ENCODE measurements around the gene OR52R1.
"Not testable (repeated sequence)": the region's sequence is repeated elsewhere in the genome, so short reads cannot be mapped to it uniquely, and the experiment has no call there.

OR52R1 gene

DNA sequence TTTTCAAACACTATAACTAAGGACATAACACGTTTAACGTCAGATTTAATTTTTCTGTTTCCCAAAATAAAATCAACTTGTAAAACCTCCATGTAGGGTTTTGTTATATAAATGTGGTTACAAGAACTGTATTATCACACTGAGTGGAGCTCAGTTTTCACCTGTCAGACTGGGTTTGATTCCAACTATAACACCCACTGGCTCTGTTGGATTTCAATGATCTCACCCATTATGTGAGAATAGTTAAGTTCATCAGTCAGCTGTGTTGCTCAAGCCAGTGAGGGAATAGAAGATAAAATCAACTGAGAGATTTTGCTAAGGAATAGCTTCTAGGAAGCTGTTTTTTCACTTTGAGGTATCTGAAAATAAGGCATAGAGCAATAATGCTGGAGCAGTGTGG is 5.1 kb upstream of the OR52R1 start:
- Histone ChIP-seq H3K27ac (replicated peaks) (no peak overlapping the region), H3K27me3 (ENCODE audit: insufficient read depth, poor library complexity, severe bottlenecking) (peaks cover 2% of the 10 kb centered on the region), H3K4me3 (replicated peaks; ENCODE audit: insufficient read depth, low read length) (no peak overlapping the region)
- TF ChIP-seq, protein P1, sequence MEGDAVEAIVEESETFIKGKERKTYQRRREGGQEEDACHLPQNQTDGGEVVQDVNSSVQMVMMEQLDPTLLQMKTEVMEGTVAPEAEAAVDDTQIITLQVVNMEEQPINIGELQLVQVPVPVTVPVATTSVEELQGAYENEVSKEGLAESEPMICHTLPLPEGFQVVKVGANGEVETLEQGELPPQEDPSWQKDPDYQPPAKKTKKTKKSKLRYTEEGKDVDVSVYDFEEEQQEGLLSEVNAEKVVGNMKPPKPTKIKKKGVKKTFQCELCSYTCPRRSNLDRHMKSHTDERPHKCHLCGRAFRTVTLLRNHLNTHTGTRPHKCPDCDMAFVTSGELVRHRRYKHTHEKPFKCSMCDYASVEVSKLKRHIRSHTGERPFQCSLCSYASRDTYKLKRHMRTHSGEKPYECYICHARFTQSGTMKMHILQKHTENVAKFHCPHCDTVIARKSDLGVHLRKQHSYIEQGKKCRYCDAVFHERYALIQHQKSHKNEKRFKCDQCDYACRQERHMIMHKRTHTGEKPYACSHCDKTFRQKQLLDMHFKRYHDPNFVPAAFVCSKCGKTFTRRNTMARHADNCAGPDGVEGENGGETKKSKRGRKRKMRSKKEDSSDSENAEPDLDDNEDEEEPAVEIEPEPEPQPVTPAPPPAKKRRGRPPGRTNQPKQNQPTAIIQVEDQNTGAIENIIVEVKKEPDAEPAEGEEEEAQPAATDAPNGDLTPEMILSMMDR (IDR thresholded peaks at IDR 0.05; ENCODE audit: insufficient read depth, low read length), result no peak
- TF ChIP-seq POLR2AphosphoS5 (IDR thresholded peaks at IDR 0.05; ENCODE audit: low read depth) (no peak), GABPA (IDR thresholded peaks at IDR 0.05; ENCODE audit: low read depth) (no peak), SPI1 (IDR thresholded peaks at IDR 0.05; ENCODE audit: borderline replicate concordance, low read depth) (no peak)
- TF ChIP-seq, protein P2, sequence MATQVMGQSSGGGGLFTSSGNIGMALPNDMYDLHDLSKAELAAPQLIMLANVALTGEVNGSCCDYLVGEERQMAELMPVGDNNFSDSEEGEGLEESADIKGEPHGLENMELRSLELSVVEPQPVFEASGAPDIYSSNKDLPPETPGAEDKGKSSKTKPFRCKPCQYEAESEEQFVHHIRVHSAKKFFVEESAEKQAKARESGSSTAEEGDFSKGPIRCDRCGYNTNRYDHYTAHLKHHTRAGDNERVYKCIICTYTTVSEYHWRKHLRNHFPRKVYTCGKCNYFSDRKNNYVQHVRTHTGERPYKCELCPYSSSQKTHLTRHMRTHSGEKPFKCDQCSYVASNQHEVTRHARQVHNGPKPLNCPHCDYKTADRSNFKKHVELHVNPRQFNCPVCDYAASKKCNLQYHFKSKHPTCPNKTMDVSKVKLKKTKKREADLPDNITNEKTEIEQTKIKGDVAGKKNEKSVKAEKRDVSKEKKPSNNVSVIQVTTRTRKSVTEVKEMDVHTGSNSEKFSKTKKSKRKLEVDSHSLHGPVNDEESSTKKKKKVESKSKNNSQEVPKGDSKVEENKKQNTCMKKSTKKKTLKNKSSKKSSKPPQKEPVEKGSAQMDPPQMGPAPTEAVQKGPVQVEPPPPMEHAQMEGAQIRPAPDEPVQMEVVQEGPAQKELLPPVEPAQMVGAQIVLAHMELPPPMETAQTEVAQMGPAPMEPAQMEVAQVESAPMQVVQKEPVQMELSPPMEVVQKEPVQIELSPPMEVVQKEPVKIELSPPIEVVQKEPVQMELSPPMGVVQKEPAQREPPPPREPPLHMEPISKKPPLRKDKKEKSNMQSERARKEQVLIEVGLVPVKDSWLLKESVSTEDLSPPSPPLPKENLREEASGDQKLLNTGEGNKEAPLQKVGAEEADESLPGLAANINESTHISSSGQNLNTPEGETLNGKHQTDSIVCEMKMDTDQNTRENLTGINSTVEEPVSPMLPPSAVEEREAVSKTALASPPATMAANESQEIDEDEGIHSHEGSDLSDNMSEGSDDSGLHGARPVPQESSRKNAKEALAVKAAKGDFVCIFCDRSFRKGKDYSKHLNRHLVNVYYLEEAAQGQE (IDR thresholded peaks at IDR 0.05; ENCODE audit: insufficient replicate concordance, low read depth), result no peak
- DNase-seq (ENCODE audit: low read depth in 1 of 2, low spot score in 1 of 2), result no peak

DNA sequence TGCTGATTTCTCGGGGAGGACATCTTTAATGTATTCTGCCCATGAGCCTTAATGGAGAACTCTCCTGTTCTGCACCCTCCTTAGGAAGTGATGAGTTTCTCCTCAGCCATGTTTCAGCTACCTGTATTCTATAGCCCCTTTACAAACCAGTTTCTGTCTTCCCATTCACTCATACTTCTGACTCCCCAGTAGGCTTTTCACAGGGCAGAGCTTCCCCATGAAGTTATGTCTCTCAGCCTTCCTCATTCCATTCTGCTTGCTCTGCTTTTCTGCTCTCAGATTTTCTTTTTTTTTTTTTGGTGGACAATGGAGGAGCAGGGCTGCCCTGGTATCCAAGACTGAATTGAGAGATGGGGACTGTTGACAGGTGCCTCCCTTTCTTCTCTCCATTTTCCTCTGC is 4.3 kb upstream of the OR52R1 start:
- H3K27ac ChIP-seq (replicated peaks), result no peak overlapping the region
- H3K4me3 ChIP-seq (replicated peaks; ENCODE audit: insufficient read depth, low read length), result no peak overlapping the region
- no peak for DNase-seq (ENCODE audit: low read depth in 1 of 2, low spot score in 1 of 2)
- TF ChIP-seq, protein P1 (IDR thresholded peaks at IDR 0.05; ENCODE audit: insufficient read depth, low read length), result no peak
- no peak for TF ChIP-seq GABPA (IDR thresholded peaks at IDR 0.05; ENCODE audit: low read depth)
- no peak for TF ChIP-seq POLR2AphosphoS5 (IDR thresholded peaks at IDR 0.05; ENCODE audit: low read depth)
- H3K27me3 ChIP-seq (ENCODE audit: insufficient read depth, poor library complexity, severe bottlenecking), result no peaks in the 10 kb centered on the region

DNA sequence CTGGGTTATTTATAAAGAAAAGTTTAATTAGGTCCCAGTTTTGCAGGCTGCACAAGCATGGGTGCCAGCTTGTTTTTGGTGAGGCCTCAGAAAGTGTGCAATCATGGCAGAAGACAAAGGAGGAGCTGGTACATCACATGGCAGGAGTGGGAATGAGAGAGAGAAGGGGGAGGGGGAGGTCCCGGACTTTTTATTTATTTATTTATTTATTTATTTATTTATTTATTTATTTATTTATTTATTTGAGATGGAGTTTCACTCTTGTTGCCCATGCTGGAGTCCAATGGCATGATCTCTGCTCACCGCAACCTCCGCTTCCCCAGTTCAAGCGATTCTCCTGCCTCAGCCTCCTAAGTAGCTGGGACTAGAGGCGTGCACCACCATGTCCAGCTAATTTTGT is 2.9 kb downstream of the OR52R1 start:
- not testable (repeated sequence) for H3K27ac ChIP-seq (replicated peaks); H3K27me3 ChIP-seq (ENCODE audit: insufficient read depth, poor library complexity, severe bottlenecking); H3K4me3 ChIP-seq (replicated peaks; ENCODE audit: insufficient read depth, low read length); DNase-seq (ENCODE audit: low read depth in 1 of 2, low spot score in 1 of 2)

DNA sequence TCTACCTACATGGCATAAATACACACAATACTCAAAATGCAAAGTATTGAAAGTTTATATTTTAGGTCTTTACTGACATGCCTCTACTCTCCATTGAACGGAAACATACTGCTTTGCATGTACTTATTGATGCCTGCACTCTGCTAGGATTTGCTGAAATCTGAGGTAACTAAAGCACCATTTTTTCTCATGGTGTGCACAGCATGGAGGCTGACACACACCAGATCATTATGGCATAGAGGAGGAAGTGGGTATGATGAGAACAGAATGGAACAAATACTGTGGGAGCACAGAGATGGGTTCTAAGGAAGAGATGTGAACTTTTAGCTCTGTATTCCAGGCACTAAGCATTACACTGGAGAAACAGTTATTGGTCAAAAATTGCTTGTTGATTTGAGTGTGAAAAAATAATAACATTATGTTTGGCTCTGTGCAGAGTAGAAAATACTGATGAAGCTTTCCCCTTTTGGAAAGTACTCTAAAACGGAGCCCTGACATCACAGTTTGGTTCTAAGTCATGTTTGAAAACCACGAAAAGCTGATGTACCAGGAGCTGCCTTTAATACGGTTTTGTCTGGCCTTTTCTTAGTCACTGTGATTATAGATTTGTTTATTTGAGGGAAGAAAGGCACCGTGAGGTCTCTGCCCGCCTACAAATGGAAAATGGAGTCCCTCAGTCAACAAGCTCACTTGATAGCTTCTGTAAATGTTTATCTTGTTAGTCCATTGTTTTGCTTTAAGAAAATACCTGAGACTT is 5.6 kb downstream of the OR52R1 start:
- peaks cover 2% of the 10 kb centered on the region for H3K27me3 ChIP-seq (ENCODE audit: insufficient read depth, poor library complexity, severe bottlenecking)
- DNase-seq (ENCODE audit: low read depth in 1 of 2, low spot score in 1 of 2), result no peak
- TF ChIP-seq, protein P1 (IDR thresholded peaks at IDR 0.05; ENCODE audit: insufficient read depth, low read length), result no peak
- TF ChIP-seq POLR2AphosphoS5 (IDR thresholded peaks at IDR 0.05; ENCODE audit: low read depth), result no peak
- TF ChIP-seq, protein P2 (IDR thresholded peaks at IDR 0.05; ENCODE audit: insufficient replicate concordance, low read depth), result no peak
- no peak for TF ChIP-seq SPI1 (IDR thresholded peaks at IDR 0.05; ENCODE audit: borderline replicate concordance, low read depth)
- no peak for TF ChIP-seq GABPA (IDR thresholded peaks at IDR 0.05; ENCODE audit: low read depth)
- H3K4me3 ChIP-seq (replicated peaks; ENCODE audit: insufficient read depth, low read length), result no peak overlapping the region
- H3K27ac ChIP-seq (replicated peaks), result no peak overlapping the region

Data from HL-60 (cell line).